ENCODE results near the gene OVCA2.

DNA sequence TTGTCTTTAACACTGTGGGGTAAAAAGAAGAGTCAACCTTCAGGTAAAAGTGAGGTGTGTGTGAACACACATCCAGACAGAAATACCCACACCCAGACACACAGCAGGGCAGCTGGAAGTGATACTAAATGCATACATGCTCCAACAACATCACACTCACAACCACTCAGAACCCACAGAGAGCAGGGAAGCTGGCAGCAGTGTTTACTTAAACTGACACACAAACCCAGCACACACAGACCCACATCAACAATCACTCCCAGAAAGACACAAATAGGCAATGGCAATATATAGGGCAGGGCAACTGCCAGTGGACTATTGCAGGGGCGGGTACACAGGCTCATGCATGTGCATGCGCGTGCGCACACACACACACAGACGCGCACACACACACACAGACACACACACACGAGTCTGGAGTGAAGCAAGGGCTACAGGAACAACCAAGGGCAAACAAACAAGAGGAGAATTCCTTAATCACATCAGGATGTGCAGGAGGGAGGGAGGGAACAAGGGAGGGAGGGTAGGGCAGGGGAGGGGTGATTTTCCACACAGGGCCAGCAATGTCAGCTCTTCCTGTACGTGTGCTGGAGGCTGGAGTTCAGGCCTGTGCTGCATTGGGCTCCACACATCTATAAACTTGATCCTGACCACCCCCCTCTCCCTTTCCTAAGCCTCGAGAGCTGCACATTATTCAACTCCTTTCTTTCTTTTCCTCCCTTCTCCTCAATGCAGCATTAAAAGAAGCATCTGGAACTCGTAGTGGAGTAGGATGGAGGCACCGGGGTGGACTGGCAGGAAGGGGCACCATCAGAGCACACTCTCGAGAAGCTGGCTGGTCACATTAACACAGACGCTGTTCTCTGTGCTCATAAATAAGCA, 43.2 kb downstream of the OVCA2 start:
- TF ChIP-seq POLR2A (IDR thresholded peaks at IDR 0.05), result no peak
- TF ChIP-seq, protein P1, sequence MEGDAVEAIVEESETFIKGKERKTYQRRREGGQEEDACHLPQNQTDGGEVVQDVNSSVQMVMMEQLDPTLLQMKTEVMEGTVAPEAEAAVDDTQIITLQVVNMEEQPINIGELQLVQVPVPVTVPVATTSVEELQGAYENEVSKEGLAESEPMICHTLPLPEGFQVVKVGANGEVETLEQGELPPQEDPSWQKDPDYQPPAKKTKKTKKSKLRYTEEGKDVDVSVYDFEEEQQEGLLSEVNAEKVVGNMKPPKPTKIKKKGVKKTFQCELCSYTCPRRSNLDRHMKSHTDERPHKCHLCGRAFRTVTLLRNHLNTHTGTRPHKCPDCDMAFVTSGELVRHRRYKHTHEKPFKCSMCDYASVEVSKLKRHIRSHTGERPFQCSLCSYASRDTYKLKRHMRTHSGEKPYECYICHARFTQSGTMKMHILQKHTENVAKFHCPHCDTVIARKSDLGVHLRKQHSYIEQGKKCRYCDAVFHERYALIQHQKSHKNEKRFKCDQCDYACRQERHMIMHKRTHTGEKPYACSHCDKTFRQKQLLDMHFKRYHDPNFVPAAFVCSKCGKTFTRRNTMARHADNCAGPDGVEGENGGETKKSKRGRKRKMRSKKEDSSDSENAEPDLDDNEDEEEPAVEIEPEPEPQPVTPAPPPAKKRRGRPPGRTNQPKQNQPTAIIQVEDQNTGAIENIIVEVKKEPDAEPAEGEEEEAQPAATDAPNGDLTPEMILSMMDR (IDR thresholded peaks at IDR 0.05), result no peak
